ENCODE measurements around the gene PCSK6.

Gene PCSK6

DNA sequence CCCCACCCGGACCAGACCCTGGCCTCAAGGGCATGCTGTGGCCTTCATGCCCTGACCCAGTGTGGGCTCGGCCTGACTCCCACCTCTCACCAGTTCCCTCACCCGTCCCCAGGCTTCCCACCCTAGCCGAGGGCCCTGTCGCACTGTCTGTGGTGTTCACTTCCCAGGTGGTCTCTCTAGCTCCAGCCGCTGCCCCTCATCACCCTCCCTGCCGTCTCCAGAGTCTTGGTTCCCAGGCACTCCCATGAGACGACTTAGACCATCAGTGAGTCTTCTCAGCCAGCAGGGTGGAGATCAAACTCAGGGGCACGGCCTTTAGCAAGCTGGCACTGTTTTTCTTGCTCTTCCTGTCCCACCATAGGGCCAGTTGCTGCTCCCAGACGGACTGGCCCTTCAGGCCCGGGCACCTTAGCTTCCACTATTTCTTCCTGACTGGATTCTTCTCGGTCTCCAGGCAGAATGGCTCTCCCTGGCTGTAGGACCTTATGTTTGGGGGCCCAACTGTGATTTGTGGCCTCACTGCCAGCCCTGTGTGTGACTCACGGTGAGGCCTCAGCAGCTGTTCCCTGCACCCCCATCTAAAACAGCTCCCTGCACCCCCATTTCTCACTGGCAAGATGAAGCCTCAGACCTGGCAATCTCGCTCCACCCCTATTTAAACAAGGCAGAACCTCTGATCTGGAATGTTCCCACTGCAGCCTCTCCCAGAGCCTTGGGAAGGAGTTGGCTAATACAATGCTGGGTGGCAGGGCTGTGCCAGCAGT is 9.4 kb upstream of the PCSK6 start:
- DNase-seq: no peak

- no peak for DNase-seq
Observed at GRCh38 chr15:101498076-101498716, 8.7 kb upstream of the PCSK6 start.

- no peak for DNase-seq
Observed at GRCh38 chr15:101497484-101498034, 8.1 kb upstream of the PCSK6 start.

- no peak for DNase-seq
Observed at GRCh38 chr15:101497017-101497416, 7.5 kb upstream of the PCSK6 start.

DNA sequence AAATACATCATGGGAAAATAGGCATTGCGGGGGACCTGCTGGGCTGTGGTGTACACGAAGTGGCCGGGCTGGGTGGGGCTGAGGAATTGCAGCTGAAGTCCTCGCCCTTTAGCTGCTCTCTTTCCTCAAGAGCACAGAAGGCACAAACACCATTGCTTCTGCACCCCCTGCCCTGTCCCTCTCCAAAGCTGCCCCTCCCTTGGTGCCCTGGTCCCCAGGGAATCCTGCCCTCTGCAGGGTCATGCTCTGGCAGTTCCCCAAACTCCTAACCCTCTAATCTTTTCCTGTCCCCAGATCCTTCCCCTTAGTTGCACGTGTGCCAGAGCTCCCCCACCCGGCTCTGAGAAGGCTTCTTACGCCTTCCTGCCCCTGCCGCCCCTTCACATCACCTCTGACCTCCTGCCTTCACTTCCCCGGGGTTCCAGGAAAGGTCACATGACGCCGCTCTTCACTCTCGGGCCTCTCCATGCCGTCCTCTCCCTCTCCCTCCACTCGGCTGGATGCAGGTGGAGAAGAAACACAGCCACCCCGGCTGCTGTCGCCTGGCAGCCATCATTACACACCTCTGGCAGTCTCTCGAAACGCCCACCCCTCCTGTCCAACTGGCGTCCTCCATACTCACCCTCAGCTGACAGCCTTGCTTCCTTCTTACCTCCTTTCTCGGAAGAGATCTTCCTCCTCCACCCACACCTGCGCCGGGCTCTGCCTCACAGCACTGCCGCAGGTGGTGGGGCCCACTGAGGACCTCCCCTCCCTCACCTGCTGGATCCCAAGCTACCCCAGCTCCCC is 6.9 kb upstream of the PCSK6 start:
- DNase-seq: no peak

DNA sequence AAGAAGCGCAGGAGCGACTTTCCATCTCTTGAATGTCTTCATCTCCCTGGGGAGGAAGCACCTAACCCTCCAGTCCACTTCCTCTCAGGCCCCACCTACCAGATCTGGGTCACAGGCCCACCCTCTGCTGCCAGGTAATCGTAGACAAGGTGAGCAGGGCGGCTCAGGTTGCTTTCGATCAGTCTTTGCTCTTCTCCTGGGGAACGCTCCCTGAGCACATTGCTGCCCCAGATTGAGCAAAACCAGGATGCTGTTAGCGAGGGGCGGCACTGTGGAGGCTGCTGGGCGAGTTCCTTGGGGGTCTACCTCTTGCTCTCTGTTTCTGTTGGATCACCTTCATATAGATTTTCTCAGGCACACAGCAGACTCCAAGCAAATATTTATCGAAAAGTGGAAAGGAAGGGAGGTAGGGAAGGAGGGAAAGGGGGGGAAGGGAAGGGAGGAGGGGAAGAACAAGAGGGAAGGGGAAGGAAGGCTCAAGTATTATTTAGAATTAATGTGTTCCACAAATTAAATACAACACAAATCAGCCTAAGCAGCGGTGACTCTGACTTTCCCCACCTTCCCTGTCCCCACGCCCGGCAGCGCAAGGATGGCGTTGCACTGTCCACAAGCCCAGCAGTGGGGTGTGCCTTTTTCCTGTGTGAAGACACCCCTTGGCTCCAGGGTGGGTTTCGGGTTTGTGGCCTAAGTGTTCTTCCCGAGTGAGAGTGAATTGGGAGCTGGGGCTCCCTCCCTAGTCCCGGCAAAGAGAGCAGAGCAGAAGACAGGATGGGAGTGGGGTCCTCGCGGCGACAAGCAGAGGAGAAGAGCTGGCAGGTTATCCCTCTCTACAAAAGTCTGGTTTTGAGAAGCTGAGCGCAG is 6.1 kb upstream of the PCSK6 start:
- DNase-seq: no peak

GRCh38 chr15:101494251-101494796 is 4.8 kb upstream of the PCSK6 start:
- DNase-seq: no peak

GRCh38 chr15:101492766-101493692 is 3.5 kb upstream of the PCSK6 start:
- no peak for DNase-seq

- no peak for DNase-seq
Observed at GRCh38 chr15:101491734-101492640, 2.5 kb upstream of the PCSK6 start.

DNA sequence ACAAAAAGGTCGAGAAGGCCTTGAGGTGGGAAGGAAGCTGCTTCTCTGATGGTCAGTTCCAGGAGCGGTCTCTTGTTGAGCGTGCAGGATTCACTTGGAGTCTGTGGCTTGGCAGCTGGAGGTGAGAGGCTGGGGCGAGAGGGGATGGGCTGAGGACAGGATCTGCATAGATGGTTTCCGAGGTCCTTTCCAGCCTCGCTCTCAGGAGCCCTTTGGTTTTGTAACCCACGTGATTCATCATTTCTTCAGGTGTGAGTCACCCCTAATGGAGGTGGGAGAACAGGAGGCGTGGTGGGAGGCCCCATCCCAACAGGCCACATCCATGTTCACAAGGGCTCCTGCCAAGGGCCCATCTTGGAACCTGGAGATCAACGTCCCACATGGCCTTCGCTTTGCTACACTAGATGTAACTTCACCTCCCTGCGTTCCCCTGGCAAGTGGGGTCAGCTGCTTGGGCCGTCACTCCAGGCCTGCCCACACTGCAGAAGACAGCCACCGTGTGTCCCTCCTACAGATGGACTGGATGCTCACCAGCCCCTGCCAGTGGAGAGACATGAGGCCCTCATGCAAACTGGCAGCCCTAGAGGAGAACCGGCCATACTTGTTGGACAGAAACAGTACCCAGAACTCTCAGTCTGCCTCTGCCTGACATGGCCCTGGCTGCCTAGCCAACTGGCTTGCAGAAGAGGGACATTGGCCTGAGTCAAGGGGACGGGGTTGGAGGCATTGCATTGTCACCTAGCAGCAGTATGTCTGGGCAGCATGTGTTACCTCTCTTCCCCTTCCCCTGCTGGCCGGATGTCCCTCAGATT is 1.6 kb upstream of the PCSK6 start:
- DNase-seq: no peak

- DNase-seq: no peak
Observed at GRCh38 chr15:101490408-101490891, 943 bp upstream of the PCSK6 start.

DNA sequence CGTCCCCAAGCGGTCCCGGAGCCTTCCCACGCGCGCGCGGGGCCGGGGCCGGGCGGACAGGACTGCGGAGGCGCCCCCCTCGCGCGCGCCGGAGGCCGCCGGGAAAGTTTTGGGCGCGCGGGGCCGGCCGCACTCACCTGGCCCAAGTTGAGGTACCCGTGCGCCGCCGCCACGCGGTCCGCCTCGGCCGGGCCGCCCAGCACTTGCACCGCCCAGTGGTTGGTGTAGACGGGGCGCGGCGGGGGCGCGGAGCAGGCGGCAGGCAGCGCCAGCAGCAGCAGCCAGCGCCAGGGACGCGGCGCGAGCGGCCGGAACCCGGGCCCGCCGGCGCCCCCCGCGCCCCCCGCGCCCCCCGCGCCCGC is 289 bp downstream of the PCSK6 start:
- DNase-seq: no peak

- DNase-seq: no peak
Observed at GRCh38 chr15:101488300-101489164, 975 bp downstream of the PCSK6 start.

GRCh38 chr15:101486696-101487459 is 2.6 kb downstream of the PCSK6 start:
- no peak for DNase-seq

DNA sequence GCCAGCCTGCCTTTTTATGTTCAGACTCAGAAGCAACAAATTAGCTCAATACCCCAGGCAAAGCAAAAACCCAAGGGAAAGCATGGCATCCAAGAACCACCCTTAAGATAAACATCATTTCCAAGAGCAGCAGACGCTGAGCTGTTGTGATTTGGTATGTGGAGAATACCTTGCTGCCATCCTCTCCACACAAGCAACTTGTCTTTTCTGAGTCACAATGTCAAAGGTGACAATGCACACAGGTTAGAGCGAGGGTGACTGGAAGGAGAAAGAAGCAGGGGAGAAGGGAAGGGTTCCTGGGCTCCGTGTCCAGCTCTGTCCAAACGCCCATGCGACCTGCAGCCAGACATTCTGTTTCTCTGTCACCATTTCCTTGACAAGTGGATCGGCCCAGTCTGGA is 6.0 kb downstream of the PCSK6 start:
- no peak for DNase-seq

DNA sequence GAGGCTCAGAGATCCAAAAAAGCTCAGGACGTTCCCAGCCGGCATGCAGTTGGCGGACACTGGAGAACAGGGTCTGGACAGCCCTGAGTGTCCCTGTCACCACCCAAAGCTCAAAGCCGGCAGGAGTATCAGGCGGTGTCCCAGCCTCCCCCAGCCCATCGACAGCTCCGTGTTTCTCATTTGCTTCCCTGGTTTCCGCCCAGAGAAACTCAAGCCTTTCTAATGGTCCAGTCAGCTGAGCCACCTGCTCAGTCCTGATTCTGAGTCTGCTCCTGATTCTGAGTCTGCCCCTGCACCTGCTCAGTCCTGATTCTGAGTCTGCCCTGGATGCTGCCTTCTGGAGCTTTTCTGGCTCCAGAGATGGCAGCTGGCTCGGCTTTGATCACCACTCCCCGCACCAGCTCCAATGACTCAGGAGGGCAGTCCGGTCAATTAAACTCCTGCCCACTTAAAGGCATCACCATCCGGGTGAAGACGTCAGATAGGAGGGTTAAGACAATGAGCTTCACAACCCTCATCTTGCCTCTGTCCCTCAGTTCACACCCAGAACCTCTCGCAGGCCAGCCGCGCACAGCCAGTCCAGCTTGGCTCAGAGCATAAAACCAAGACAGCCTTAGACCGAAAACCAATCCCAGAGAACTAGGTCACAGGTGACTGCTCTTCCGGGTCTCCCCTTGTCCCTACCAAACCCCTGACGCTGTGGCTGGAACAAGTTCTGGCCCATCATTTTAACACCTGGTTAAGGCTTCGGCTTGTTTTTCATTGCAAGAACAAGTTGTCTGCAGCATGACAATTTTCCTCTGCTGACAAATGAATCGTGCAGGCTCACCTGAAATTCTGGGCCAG is 6.8 kb downstream of the PCSK6 start:
- DNase-seq: no peak
